Mucosa of descending colon (tissue), 3 donors: Measurements from ENCODE around the gene MCM3AP. TPM values are rescaled to one million over a fixed set of nuclear protein-coding genes. Genes with fewer than 3 reads are reported as not detected.
"Not testable (repeated sequence)": the region's sequence is repeated elsewhere in the genome, so short reads cannot be mapped to it uniquely, and the experiment has no call there.

Experiments
- ATAC-seq: fragments of 200-7000 bp; cut with Tn5 transposase; one replicate; pipeline ENCODE4 v1.9.1; 2020; ENCODE audit warnings: mild to moderate bottlenecking, moderate library complexity
- DNase-seq, 3 donors: peaks; one replicate each; pipeline ENCODE4 v3.0.0-alpha.2; 2020
- H3K36me3 ChIP-seq: fragments of 200-600 bp; one replicate; pipeline ENCODE4 v1.8.0; 2021; ENCODE audit warnings: low read depth, mild to moderate bottlenecking
- H3K4me1 ChIP-seq: fragments of 200-600 bp; one replicate; pipeline ENCODE4 v1.8.0; 2021; ENCODE audit warnings: low read depth, mild to moderate bottlenecking
- H3K4me3 ChIP-seq: fragments of 200-600 bp; one replicate; pipeline ENCODE4 v1.8.0; 2021; ENCODE audit warnings: mild to moderate bottlenecking
- H3K9me3 ChIP-seq: fragments of 200-600 bp; one replicate; pipeline ENCODE4 v1.8.0; 2021; ENCODE audit warnings: mild to moderate bottlenecking
- intact Hi-C, 2 donors: fragments of 100-400 bp; cut with DNase I in 1 of 2; cut with micrococcal nuclease in 1 of 2; formaldehyde crosslinking; loops; one replicate each; pipeline versions ENCODE4 v1.11.0 to v1.11.1; 2022; cut with DNase I, micrococcal nuclease
- total RNA-seq, 3 donors: library from RNA; stranded (reverse); fragmentation: NEBNext Ultra II Directional in 2 of 3; extraction: Animal tissue kit (Norgen Biotek cat#: 25700) in 2 of 3; gene quantifications; one replicate each; pipeline versions ENCODE4 v1.2.1 to v1.2.4, GENCODE V29; 2021 to 2023
- TF ChIP-seq, protein P1 (sequence below): fragments of 200-600 bp; IDR thresholded peaks from one replicate; pipeline ENCODE4 v1.8.0; 2022; ENCODE audit warnings: antibody characterized with exemption, mild to moderate bottlenecking
- donor health status: DM: no; HTN: no; CAD: no; lungs with moderate emphysema.
- donor health status: DM: no; HTN: no; CAD: no.
- donor health status: DM: no; HTN: yes; CAD: no.

Gene MCM3AP
- total RNA-seq, 3 donors from 2014 or later = 90.9 to 109 (median 98.1) TPM

DNA sequence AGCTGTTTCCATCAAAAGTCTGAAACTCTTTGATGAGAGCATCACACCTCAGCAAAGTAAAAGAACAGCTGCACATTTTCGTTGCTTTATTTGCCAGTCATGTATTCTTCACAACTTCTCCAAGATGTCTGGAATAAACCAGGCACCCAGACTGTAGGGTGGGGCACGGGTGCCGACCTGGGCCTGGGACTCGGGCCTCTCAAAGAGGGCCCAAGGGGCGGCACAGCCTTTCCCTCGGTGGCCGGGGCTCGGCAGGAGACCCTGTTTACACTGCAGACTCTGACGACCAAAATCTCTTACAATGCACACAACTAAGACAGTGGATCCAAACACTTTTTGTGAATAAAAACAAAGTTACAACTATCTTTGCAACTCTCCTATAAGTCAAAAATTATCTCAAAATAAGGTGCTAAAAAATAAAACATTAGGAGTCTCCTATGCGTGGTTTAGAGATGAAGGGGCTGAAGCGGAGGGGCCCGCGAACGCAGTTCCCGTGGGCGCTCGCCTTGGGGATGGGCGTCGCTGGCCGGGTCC, 57.5 kb downstream of the MCM3AP start:
- intact Hi-C loops = no loop called here
- Histone ChIP-seq H3K4me3 (peak overlapping the region; percentile 84), H3K4me1 (peaks cover 18% of the 10 kb centered on the region), H3K9me3 (no peaks in the 10 kb centered on the region), H3K36me3 (no peaks in the 10 kb centered on the region)
- DNase-seq = peak in 2 of 3 donors; percentile 26 to 60
- no peak for ATAC-seq
- TF ChIP-seq, protein P1, sequence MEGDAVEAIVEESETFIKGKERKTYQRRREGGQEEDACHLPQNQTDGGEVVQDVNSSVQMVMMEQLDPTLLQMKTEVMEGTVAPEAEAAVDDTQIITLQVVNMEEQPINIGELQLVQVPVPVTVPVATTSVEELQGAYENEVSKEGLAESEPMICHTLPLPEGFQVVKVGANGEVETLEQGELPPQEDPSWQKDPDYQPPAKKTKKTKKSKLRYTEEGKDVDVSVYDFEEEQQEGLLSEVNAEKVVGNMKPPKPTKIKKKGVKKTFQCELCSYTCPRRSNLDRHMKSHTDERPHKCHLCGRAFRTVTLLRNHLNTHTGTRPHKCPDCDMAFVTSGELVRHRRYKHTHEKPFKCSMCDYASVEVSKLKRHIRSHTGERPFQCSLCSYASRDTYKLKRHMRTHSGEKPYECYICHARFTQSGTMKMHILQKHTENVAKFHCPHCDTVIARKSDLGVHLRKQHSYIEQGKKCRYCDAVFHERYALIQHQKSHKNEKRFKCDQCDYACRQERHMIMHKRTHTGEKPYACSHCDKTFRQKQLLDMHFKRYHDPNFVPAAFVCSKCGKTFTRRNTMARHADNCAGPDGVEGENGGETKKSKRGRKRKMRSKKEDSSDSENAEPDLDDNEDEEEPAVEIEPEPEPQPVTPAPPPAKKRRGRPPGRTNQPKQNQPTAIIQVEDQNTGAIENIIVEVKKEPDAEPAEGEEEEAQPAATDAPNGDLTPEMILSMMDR = no peak

GRCh38 chr21:46226920-46227599, 58.4 kb downstream of the MCM3AP start:
- TF ChIP-seq, protein P1 = no peak
- Histone ChIP-seq H3K9me3 (no peaks in the 10 kb centered on the region), H3K4me1 (peaks cover 18% of the 10 kb centered on the region), H3K36me3 (no peaks in the 10 kb centered on the region), H3K4me3 (no peak overlapping the region)
- DNase-seq (peak in 1 of 3 donors; percentile 27), ATAC-seq (peak; percentile 7)
- intact Hi-C loops = no loop called here

DNA sequence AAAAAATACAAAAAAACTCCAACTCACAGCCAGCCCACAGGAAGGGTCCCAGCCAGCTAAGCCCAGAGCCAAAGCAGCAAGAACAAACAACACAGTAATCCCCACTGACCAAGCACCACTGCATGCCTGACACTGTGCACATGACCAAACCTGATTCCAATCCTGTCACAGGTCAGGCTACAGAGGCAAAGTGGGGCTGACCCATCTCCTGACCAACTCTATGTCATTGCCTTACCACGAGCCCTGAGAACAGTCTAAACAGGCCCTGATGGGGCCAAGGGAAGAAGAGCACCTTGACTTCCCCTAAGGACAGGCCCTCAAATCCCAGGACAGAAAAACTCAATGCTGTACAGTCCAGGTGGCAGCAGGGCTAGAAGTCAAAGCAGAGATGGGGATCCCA, 59.3 kb downstream of the MCM3AP start:
- TF ChIP-seq, protein P1 = no peak

DNA sequence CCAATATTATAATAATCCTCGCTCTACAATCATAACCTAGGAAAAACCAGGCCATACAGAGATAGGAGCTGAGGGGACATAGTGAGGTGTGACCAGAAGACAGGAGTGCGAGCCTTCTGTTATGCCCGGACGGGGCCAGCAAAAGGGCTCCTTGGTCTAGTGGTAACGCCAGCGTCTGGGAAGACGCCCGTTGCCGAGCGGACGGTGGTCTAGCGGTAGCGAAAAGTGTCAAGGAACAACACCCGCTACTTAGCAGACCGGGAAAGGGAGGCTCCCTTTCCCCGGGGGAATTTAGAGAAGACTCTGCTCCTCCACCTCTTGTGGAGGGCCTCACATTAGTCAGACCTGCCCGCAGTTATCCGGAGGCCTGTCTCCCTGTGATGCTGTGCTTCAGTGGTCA, 61.8 kb downstream of the MCM3AP start:
- intact Hi-C loops, H3K36me3 ChIP-seq, H3K9me3 ChIP-seq, DNase-seq, H3K4me3 ChIP-seq, ATAC-seq: not testable (repeated sequence)
- H3K4me1 ChIP-seq = peaks cover 13% of the 10 kb centered on the region

More for the DNA sequence above, 59.3 kb downstream of the MCM3AP start:
- H3K4me1 ChIP-seq = peaks cover 18% of the 10 kb centered on the region
- ATAC-seq (no peak), DNase-seq (no peak)
- no peaks in the 10 kb centered on the region for H3K36me3 ChIP-seq
- intact Hi-C loops = no loop called here
- H3K4me3 ChIP-seq = no peak overlapping the region
- no peaks in the 10 kb centered on the region for H3K9me3 ChIP-seq

- TF ChIP-seq, protein P1 = no peak
- Histone ChIP-seq H3K4me3 (no peak overlapping the region), H3K9me3 (no peaks in the 10 kb centered on the region), H3K4me1 (peaks cover 13% of the 10 kb centered on the region), H3K36me3 (no peaks in the 10 kb centered on the region)
- DNase-seq (no peak), ATAC-seq (no peak)
- intact Hi-C loops = no loop called here
These were observed 62.2 kb downstream of the MCM3AP start for GRCh38 chr21:46223217-46223616.

- H3K4me3 ChIP-seq = no peak overlapping the region
- intact Hi-C loops = no loop called here
- TF ChIP-seq, protein P1 = no peak
- ATAC-seq (no peak), DNase-seq (no peak)
- H3K36me3 ChIP-seq = no peaks in the 10 kb centered on the region
- H3K4me1 ChIP-seq = peaks cover 9% of the 10 kb centered on the region
- H3K9me3 ChIP-seq = no peaks in the 10 kb centered on the region
These were observed 62.8 kb downstream of the MCM3AP start for GRCh38 chr21:46222436-46223116.
